ENCODE measurements around the gene CEMIP. TPM values are rescaled to one million over a fixed set of nuclear protein-coding genes. Genes with fewer than 3 reads are reported as not detected.

CEMIP gene
- total RNA-seq, 3 donors from 2014 or later = under 0.01 to 0.66 (median 0.59) TPM

DNA sequence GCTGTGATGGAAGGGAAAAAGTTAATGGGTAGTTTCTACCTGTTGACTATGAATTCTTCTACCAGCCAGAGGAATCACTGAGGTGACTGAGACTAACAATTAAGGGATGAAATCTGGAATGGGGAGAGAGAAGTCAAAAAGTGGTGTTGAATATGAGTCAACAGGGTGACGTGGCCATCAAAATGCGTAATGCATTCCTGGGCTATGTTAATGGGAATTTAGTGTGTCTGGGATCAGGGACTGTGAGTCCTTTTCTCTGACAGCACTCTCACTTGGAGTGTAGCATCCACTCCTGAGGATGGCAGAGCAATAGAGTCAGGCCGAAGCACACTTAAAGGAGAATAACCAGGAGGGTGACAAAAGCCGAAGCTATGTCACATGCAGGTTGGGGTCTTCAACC lies 150.1 kb downstream of the CEMIP start:
- Histone ChIP-seq H3K4me1 (no peaks in the 10 kb centered on the region), H3K36me3 (no peaks in the 10 kb centered on the region), H3K9me3 (no peaks in the 10 kb centered on the region), H3K27ac (no peak overlapping the region), H3K4me3 (no peak overlapping the region), H3K27me3 (no peaks in the 10 kb centered on the region)
- intact Hi-C loops (cut with DNase I; ENCODE audit: low total_unique reads) = no loop called here
- no peak for DNase-seq (ENCODE audit: low spot score in 2 of 2)
- TF ChIP-seq POLR2AphosphoS5 (IDR thresholded peaks at IDR 0.05) = no peak
- no peak for TF ChIP-seq POLR2A (IDR thresholded peaks at IDR 0.05)
- TF ChIP-seq, protein P1, sequence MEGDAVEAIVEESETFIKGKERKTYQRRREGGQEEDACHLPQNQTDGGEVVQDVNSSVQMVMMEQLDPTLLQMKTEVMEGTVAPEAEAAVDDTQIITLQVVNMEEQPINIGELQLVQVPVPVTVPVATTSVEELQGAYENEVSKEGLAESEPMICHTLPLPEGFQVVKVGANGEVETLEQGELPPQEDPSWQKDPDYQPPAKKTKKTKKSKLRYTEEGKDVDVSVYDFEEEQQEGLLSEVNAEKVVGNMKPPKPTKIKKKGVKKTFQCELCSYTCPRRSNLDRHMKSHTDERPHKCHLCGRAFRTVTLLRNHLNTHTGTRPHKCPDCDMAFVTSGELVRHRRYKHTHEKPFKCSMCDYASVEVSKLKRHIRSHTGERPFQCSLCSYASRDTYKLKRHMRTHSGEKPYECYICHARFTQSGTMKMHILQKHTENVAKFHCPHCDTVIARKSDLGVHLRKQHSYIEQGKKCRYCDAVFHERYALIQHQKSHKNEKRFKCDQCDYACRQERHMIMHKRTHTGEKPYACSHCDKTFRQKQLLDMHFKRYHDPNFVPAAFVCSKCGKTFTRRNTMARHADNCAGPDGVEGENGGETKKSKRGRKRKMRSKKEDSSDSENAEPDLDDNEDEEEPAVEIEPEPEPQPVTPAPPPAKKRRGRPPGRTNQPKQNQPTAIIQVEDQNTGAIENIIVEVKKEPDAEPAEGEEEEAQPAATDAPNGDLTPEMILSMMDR (IDR thresholded peaks at IDR 0.05) = no peak

DNA sequence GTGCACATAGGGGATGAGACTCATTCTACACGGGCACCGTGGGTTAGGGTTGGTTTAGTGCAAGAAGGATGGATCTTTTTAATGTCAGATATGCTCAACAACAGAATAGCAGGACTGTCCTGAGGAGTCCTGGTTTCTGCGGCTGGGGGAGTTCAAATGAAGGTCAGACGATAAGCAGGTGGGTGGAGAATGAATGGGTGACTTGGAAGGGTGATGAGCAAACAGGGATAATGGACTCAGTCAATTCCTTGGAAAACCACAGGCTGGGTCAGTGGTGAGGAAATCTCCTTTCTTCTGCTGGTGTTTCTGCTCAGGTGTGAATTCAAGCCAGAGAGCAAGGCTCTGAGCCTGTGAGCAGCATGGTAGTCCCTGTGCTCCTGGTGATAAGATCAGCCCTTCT lies 150.5 kb downstream of the CEMIP start:
- H3K9me3 ChIP-seq = no peaks in the 10 kb centered on the region
- no peak for DNase-seq (ENCODE audit: low spot score in 2 of 2)
- H3K4me3 ChIP-seq = no peak overlapping the region
- no peak overlapping the region for H3K27ac ChIP-seq
- no peaks in the 10 kb centered on the region for H3K27me3 ChIP-seq
- intact Hi-C loops (cut with DNase I; ENCODE audit: low total_unique reads) = no loop called here
- H3K36me3 ChIP-seq = no peaks in the 10 kb centered on the region
- no peaks in the 10 kb centered on the region for H3K4me1 ChIP-seq
- TF ChIP-seq, protein P1 (IDR thresholded peaks at IDR 0.05) = no peak
- no peak for TF ChIP-seq POLR2A (IDR thresholded peaks at IDR 0.05)
- TF ChIP-seq POLR2AphosphoS5 (IDR thresholded peaks at IDR 0.05) = no peak

DNA sequence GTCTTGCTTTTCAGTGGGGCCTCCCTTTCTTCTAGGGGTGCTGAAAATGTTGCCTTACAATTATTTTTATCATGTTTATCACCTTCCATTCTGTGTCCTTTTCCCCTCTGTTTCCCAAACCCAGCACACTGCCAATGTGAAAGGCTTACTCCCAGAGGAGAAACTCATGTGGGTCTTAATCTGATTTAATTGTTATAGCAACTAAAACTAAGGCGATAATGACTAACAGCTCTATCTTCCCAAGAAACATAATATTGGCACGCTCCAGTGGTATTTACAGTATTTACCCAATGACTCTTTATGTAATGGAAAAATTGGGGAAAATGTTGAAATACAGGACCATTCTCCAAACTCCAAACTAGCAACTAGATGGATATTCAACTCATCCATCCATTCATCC lies 152.0 kb downstream of the CEMIP start:
- no peak overlapping the region for H3K4me3 ChIP-seq
- no peaks in the 10 kb centered on the region for H3K4me1 ChIP-seq
- no peaks in the 10 kb centered on the region for H3K36me3 ChIP-seq
- DNase-seq (ENCODE audit: low spot score in 2 of 2) = no peak
- intact Hi-C loops (cut with DNase I; ENCODE audit: low total_unique reads) = no loop called here
- no peaks in the 10 kb centered on the region for H3K9me3 ChIP-seq
- H3K27me3 ChIP-seq = no peaks in the 10 kb centered on the region
- H3K27ac ChIP-seq = no peak overlapping the region
- TF ChIP-seq, protein P1 (IDR thresholded peaks at IDR 0.05) = no peak
- no peak for TF ChIP-seq POLR2A (IDR thresholded peaks at IDR 0.05)
- TF ChIP-seq POLR2AphosphoS5 (IDR thresholded peaks at IDR 0.05) = no peak

DNA sequence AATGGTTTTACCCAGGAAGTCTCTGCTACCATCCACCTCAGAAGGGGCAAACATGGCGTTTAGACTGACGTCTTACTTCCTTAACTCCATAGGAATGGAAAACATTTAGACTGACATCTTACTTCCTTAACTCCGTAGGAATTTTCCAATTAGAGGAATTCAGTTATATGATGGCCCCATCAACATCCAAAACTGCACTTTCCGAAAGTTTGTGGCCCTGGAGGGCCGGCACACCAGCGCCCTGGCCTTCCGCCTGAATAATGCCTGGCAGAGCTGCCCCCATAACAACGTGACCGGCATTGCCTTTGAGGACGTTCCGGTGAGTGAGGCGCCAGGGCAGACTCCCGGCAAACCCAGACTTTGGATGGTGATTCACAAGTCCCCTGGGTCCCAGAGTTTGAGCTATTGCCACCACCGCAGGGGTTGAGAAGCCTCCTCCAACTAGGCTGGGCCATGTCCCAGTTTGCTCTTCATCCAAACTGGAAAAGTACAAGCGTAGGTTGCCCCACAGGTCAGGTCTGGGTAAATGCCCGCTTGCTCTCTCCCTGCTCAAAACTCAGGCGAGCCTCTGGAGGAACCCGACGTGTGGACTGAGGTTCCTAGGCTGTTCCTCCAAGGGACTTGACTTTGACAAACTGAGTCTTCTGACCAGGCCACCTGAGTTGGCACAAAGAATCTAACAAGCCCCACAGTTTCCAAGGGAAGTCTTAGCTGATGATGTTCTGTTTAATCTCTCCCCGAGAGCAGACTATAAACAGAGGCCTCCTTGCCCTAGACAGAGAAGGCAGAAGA lies 152.7 kb downstream of the CEMIP start:
- H3K4me1 ChIP-seq = no peaks in the 10 kb centered on the region
- H3K4me3 ChIP-seq = no peak overlapping the region
- H3K9me3 ChIP-seq = no peaks in the 10 kb centered on the region
- H3K27ac ChIP-seq = no peak overlapping the region
- no peaks in the 10 kb centered on the region for H3K27me3 ChIP-seq
- no peaks in the 10 kb centered on the region for H3K36me3 ChIP-seq
- intact Hi-C loops (cut with DNase I; ENCODE audit: low total_unique reads) = no loop called here
- no peak for DNase-seq (ENCODE audit: low spot score in 2 of 2)
- TF ChIP-seq, protein P1 (IDR thresholded peaks at IDR 0.05) = no peak
- no peak for TF ChIP-seq POLR2A (IDR thresholded peaks at IDR 0.05)
- TF ChIP-seq POLR2AphosphoS5 (IDR thresholded peaks at IDR 0.05) = no peak

DNA sequence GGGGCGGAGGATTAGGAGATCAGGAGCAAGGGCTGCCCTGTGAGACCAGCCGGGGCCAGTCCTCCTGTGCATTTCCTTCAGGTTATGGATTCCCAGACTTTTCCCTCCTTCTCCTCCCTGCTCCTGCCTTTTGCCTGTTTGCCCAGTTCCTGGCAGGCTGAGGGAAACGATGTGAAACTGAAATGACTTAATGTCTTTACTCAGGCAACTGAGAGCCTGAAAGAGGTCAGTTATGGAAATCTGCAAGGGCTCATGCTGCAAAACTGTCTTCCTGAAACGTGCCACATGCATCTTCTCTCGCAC lies 153.3 kb downstream of the CEMIP start:
- no peak for TF ChIP-seq POLR2A (IDR thresholded peaks at IDR 0.05)
- TF ChIP-seq POLR2AphosphoS5 (IDR thresholded peaks at IDR 0.05) = no peak
- TF ChIP-seq, protein P1 (IDR thresholded peaks at IDR 0.05) = no peak
- Histone ChIP-seq H3K27ac (no peak overlapping the region), H3K4me3 (no peak overlapping the region), H3K36me3 (no peaks in the 10 kb centered on the region), H3K4me1 (no peaks in the 10 kb centered on the region), H3K9me3 (no peaks in the 10 kb centered on the region), H3K27me3 (no peaks in the 10 kb centered on the region)
- DNase-seq (ENCODE audit: low spot score in 2 of 2) = no peak
- intact Hi-C loops (cut with DNase I; ENCODE audit: low total_unique reads) = no loop called here

Data from breast epithelium (tissue), 4 donors.